ENCODE results near the gene PTH2R. TPM values are rescaled to one million over a fixed set of nuclear protein-coding genes. Genes with fewer than 3 reads are reported as not detected.

Gene PTH2R
- total RNA-seq, 1 experiment from 2014 or later = not detected

DNA sequence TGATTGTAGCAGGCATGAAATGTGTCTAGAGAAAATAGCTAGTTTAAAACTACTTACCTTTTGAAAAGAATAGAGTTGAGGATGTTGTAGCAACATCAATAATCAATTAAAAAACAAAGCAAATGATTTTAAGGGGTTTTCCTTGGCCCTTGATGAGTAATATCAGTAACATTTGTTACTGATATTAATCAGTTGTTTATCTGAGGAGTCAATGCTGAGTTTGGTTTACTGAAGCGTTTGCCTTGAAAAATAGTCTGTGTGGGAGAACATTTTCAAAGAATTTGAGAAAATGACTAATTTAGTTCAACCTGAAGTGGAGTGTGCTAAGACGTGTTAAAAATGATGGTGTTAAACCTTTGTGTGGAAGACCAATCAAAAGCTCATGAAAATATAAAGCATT, 9.3 kb downstream of the PTH2R start:
- Mint-ChIP-seq H3K36me3 (ENCODE audit: insufficient read depth, unreplicated experiment) (no peaks in the 10 kb centered on the region), H3K9me3 (ENCODE audit: low read depth, unreplicated experiment) (no peaks in the 10 kb centered on the region), H3K4me3 (ENCODE audit: low read depth, unreplicated experiment) (no peak overlapping the region), H3K27me3 (ENCODE audit: unreplicated experiment) (no peaks in the 10 kb centered on the region), H3K4me1 (ENCODE audit: low read depth, unreplicated experiment) (no peaks in the 10 kb centered on the region), H3K27ac (ENCODE audit: unreplicated experiment) (no peak overlapping the region)
- DNase-seq = no peak
- intact Hi-C loops (cut with micrococcal nuclease; ENCODE audit: unreplicated experiment) = no loop called here
- CTCF ChIA-PET = no interaction called here
- TF ChIP-seq, protein P1, sequence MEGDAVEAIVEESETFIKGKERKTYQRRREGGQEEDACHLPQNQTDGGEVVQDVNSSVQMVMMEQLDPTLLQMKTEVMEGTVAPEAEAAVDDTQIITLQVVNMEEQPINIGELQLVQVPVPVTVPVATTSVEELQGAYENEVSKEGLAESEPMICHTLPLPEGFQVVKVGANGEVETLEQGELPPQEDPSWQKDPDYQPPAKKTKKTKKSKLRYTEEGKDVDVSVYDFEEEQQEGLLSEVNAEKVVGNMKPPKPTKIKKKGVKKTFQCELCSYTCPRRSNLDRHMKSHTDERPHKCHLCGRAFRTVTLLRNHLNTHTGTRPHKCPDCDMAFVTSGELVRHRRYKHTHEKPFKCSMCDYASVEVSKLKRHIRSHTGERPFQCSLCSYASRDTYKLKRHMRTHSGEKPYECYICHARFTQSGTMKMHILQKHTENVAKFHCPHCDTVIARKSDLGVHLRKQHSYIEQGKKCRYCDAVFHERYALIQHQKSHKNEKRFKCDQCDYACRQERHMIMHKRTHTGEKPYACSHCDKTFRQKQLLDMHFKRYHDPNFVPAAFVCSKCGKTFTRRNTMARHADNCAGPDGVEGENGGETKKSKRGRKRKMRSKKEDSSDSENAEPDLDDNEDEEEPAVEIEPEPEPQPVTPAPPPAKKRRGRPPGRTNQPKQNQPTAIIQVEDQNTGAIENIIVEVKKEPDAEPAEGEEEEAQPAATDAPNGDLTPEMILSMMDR (IDR thresholded peaks at IDR 0.05; ENCODE audit: unreplicated experiment) = no peak
- no TSS peak for BruUV-seq (replicated peaks)

DNA sequence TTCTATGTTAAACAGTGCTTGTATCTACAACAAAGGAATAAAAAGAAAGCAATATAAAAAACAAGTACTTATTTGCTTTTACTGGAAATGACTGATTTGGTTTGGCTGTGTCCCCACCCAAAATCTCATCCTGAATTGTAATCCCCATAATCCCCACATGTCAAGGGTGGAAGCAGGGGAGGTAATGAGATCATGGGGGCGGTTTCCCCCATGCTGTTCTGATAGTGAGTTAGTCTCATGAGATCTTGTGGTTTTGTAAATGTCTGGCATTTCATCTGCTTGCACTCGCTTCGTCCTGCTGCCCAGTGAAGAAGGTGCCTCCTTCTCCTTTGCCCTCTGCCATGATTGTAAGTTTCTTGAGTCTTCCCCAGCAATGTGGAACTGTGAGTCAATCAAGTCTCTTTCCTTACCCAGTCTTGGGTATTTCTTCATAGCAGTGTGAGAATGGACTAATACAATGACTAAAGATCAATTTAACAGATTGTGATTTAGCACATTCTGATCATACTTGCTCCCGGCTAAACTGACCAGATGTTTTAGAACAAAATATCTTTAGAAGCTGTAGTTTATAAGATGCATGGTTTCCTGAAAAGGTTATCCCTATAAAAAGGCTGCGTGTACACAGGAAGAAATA, 19.9 kb downstream of the PTH2R start:
- Mint-ChIP-seq H3K9me3 (ENCODE audit: low read depth, unreplicated experiment) (peaks cover 2% of the 10 kb centered on the region), H3K36me3 (ENCODE audit: insufficient read depth, unreplicated experiment) (no peaks in the 10 kb centered on the region)
- intact Hi-C loops (cut with micrococcal nuclease; ENCODE audit: unreplicated experiment) = no loop called here

DNA sequence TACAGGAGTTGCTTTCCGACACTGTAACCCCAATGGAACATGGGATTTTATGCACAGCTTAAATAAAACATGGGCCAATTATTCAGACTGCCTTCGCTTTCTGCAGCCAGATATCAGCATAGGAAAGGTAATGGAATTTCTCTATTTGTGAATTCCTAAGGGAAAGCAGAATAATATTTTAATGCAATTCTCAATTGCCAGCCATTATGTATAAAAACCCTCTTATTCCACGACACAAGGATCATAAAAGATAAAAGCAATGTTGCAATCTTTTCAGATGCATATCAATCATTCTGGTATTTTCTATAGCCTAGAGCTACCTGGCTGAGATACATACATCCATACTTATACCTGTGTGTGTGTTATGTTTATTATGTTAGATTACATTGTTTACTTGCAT, 31.2 kb downstream of the PTH2R start:
- no peak overlapping the region for H3K4me3 Mint-ChIP-seq (ENCODE audit: low read depth, unreplicated experiment)
- H3K27me3 Mint-ChIP-seq (ENCODE audit: unreplicated experiment) = no peaks in the 10 kb centered on the region
- H3K27ac Mint-ChIP-seq (ENCODE audit: unreplicated experiment) = no peak overlapping the region
- no peaks in the 10 kb centered on the region for H3K9me3 Mint-ChIP-seq (ENCODE audit: low read depth, unreplicated experiment)
- H3K4me1 Mint-ChIP-seq (ENCODE audit: low read depth, unreplicated experiment) = no peaks in the 10 kb centered on the region
- no TSS peak for BruUV-seq (replicated peaks)
- TF ChIP-seq, protein P1 (IDR thresholded peaks at IDR 0.05; ENCODE audit: unreplicated experiment) = no peak
- DNase-seq = no peak
- intact Hi-C loops (cut with micrococcal nuclease; ENCODE audit: unreplicated experiment) = no loop called here
- no peaks in the 10 kb centered on the region for H3K36me3 Mint-ChIP-seq (ENCODE audit: insufficient read depth, unreplicated experiment)
- CTCF ChIA-PET = interaction anchor here (0.6 kb wide), 1 partner anchor 45 kb away, joined by 3 read pairs; no protein-coding TSS in a partner anchor

More for the DNA sequence above, 19.9 kb downstream of the PTH2R start:
- Mint-ChIP-seq H3K4me1 (ENCODE audit: low read depth, unreplicated experiment) (no peaks in the 10 kb centered on the region), H3K4me3 (ENCODE audit: low read depth, unreplicated experiment) (no peak overlapping the region), H3K27me3 (ENCODE audit: unreplicated experiment) (no peaks in the 10 kb centered on the region), H3K27ac (ENCODE audit: unreplicated experiment) (no peak overlapping the region)
- CTCF ChIA-PET = no interaction called here
- DNase-seq = no peak
- TF ChIP-seq, protein P1 (IDR thresholded peaks at IDR 0.05; ENCODE audit: unreplicated experiment) = no peak
- BruUV-seq (replicated peaks) = no TSS peak

DNA sequence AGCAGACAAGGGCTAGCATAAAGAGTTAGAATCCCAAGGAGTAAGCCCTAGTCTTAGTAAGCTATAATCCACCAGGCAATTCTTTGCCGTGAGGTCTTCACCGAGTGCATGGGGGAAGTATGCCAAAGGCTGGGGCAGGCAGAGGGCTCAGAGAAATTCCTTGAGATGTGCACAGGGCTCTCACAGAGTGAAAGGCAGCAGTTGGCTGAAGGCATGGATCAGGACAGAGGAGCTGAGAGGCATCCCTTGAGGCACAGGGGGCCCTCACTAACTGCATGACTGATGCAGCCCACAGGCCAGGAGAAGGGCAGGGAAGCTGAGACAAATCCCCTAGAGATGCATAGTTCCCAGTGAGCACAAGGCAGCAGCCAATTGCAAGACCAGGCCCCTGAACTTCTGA, 34.1 kb downstream of the PTH2R start:
- CTCF ChIA-PET = no interaction called here
- no peaks in the 10 kb centered on the region for H3K27me3 Mint-ChIP-seq (ENCODE audit: unreplicated experiment)
- DNase-seq = no peak
- H3K4me3 Mint-ChIP-seq (ENCODE audit: low read depth, unreplicated experiment) = no peak overlapping the region
- no peak overlapping the region for H3K27ac Mint-ChIP-seq (ENCODE audit: unreplicated experiment)
- H3K36me3 Mint-ChIP-seq (ENCODE audit: insufficient read depth, unreplicated experiment) = no peaks in the 10 kb centered on the region
- BruUV-seq (replicated peaks) = no TSS peak
- TF ChIP-seq, protein P1 (IDR thresholded peaks at IDR 0.05; ENCODE audit: unreplicated experiment) = no peak
- intact Hi-C loops (cut with micrococcal nuclease; ENCODE audit: unreplicated experiment) = no loop called here
- no peaks in the 10 kb centered on the region for H3K4me1 Mint-ChIP-seq (ENCODE audit: low read depth, unreplicated experiment)
- H3K9me3 Mint-ChIP-seq (ENCODE audit: low read depth, unreplicated experiment) = no peaks in the 10 kb centered on the region

Measured in Calu3 (cell line).